ENCODE results near the gene HTR2B.
"Not testable (repeated sequence)": the region's sequence is repeated elsewhere in the genome, so short reads cannot be mapped to it uniquely, and the experiment has no call there.

Gene HTR2B

GRCh38 chr2:231133365-231134099, 8.7 kb upstream of the HTR2B start:
- no peak for DNase-seq (ENCODE audit: low read depth in 2 of 2)

- no peak for DNase-seq (ENCODE audit: low read depth in 2 of 2)
Observed at GRCh38 chr2:231132129-231132528, 7.3 kb upstream of the HTR2B start.

GRCh38 chr2:231130336-231131056, 5.7 kb upstream of the HTR2B start:
- DNase-seq (ENCODE audit: low read depth in 2 of 2) = no peak

- DNase-seq (ENCODE audit: low read depth in 2 of 2) = no peak
Observed at GRCh38 chr2:231129216-231129615, 4.4 kb upstream of the HTR2B start.

- DNase-seq (ENCODE audit: low read depth in 2 of 2) = no peak
Observed at GRCh38 chr2:231128541-231128940, 3.7 kb upstream of the HTR2B start.

- DNase-seq (ENCODE audit: low read depth in 2 of 2) = no peak
Observed at GRCh38 chr2:231127936-231128335, 3.1 kb upstream of the HTR2B start.

GRCh38 chr2:231127480-231127879, 2.6 kb upstream of the HTR2B start:
- no peak for DNase-seq (ENCODE audit: low read depth in 2 of 2)

- no peak for DNase-seq (ENCODE audit: low read depth in 2 of 2)
Observed at GRCh38 chr2:231126123-231126522, 1.3 kb upstream of the HTR2B start.

GRCh38 chr2:231123362-231123898, 1.4 kb downstream of the HTR2B start:
- no peak for DNase-seq (ENCODE audit: low read depth in 2 of 2)

GRCh38 chr2:231118614-231118942, 6.3 kb downstream of the HTR2B start:
- DNase-seq (ENCODE audit: low read depth in 2 of 2) = no peak

- no peak for DNase-seq (ENCODE audit: low read depth in 2 of 2)
Observed at GRCh38 chr2:231117922-231118613, 6.8 kb downstream of the HTR2B start.

GRCh38 chr2:231117148-231117547, 7.7 kb downstream of the HTR2B start:
- DNase-seq (ENCODE audit: low read depth in 2 of 2) = no peak

- no peak for DNase-seq (ENCODE audit: low read depth in 2 of 2)
Observed at GRCh38 chr2:231115651-231116050, 9.2 kb downstream of the HTR2B start.

- no peak for DNase-seq (ENCODE audit: low read depth in 2 of 2)
Observed at GRCh38 chr2:231113489-231113888, 11.4 kb downstream of the HTR2B start.

- no peak for DNase-seq (ENCODE audit: low read depth in 2 of 2)
Observed at GRCh38 chr2:231111987-231112386, 12.9 kb downstream of the HTR2B start.

GRCh38 chr2:231110551-231110950, 14.3 kb downstream of the HTR2B start:
- no peak for DNase-seq (ENCODE audit: low read depth in 2 of 2)

GRCh38 chr2:231104115-231104713, 20.6 kb downstream of the HTR2B start:
- peak in 1 of 2 donors; percentile 18 for DNase-seq (ENCODE audit: low read depth in 2 of 2)

- no peak for DNase-seq (ENCODE audit: low read depth in 2 of 2)
Observed at GRCh38 chr2:231102772-231103171, 22.1 kb downstream of the HTR2B start.

GRCh38 chr2:231100990-231101389, 23.9 kb downstream of the HTR2B start:
- no peak for DNase-seq (ENCODE audit: low read depth in 2 of 2)

- not testable (repeated sequence) for DNase-seq (ENCODE audit: low read depth in 2 of 2)
Observed at GRCh38 chr2:231100321-231100720, 24.5 kb downstream of the HTR2B start.

- no peak for DNase-seq (ENCODE audit: low read depth in 2 of 2)
Observed at GRCh38 chr2:231099918-231100317, 24.9 kb downstream of the HTR2B start.

- DNase-seq (ENCODE audit: low read depth in 2 of 2) = no peak
Observed at GRCh38 chr2:231094736-231095346, 30.0 kb downstream of the HTR2B start.

Measured in stimulated activated CD8-positive, alpha-beta memory T cell treated with anti-CD3 and anti-CD28 coated beads, Interleukin-15, amount 100 ng/mL, for 48 hours (primary cell).